A549 (cell line): ENCODE data around the gene BAIAP2L1. TPM values are rescaled to one million over a fixed set of nuclear protein-coding genes. Genes with fewer than 3 reads are reported as not detected.

Experiments used
- ATAC-seq, 2 experiments: fragments of 200-7000 bp in 1 of 2; fragments of >200 bp in 1 of 2; cut with Nextera tagmentation in 1 of 2; cut with Tn5 transposase in 1 of 2; 3 replicates each; pipeline versions ENCODE4 v1.8.0 to v1.9.1; 2018 to 2020; ENCODE audit warnings: mild to moderate bottlenecking in 1 of 2, moderate library complexity in 1 of 2
- CTCF ChIA-PET: fragments of 300-600 bp; sonication (Branson Sonifier 250); formaldehyde crosslinking; extraction: SDS; loops from one replicate; lab custom pipeline; 2021; ENCODE audit warnings: antibody characterized with exemption, inconsistent platforms; lab: Yijun Ruan, JAX
- POLR2A ChIA-PET: fragments of 350-600 bp; formaldehyde crosslinking; extraction: SDS; loops from one replicate; lab custom pipeline; 2021; ENCODE audit warnings: antibody characterized with exemption, inconsistent platforms; lab: Yijun Ruan, JAX
- DNase-seq, 2 experiments: peaks; one replicate each; pipeline versions ENCODE4 v3.0.0 to v3.0.0-alpha.2; 2011 to 2016; ENCODE audit warnings: low read depth in 1 of 2, low spot score in 1 of 2
- FAIRE-seq: peaks from 2 replicates; lab custom pipeline; 2011; peaks lifted over from hg19 to GRCh38; lab: Jason Lieb, UNC
- H3K27ac ChIP-seq, 2 experiments: fragments of >200 bp; sonication (Bioruptor Twin); formaldehyde crosslinking; 3 replicates each; pipeline ENCODE4 v1.5.1; 2016 to 2017
- H3K4me1 ChIP-seq: fragments of >200 bp; sonication (Bioruptor Twin); formaldehyde crosslinking; 3 replicates; pipeline ENCODE4 v1.6.1; 2016
- H3K4me2 ChIP-seq: fragments of >200 bp; sonication (Bioruptor Twin); formaldehyde crosslinking; 3 replicates; pipeline ENCODE4 v1.6.1; 2016
- H3K4me3 ChIP-seq: fragments of >200 bp; sonication (Bioruptor Twin); formaldehyde crosslinking; 3 replicates; pipeline ENCODE4 v1.5.1; 2016
- H3K9me3 ChIP-seq: fragments of >200 bp; sonication (Bioruptor Twin); formaldehyde crosslinking; 3 replicates; pipeline ENCODE4 v1.6.1; 2016
- BCL3 ChIP-seq: fragments of >200 bp; sonication (Bioruptor Twin); formaldehyde crosslinking; IDR thresholded peaks from 3 replicates; pipeline ENCODE4 v1.6.1; 2016
- CEBPB ChIP-seq, 2 experiments: fragments of >200 bp in 1 of 2; sonication (Bioruptor Twin) in 1 of 2; formaldehyde crosslinking in 1 of 2; IDR thresholded peaks; 2 replicates each; pipeline ENCODE4 v1.6.1; 2012 to 2016
- E2F6 ChIP-seq: IDR thresholded peaks from 2 replicates; pipeline ENCODE4 v1.6.1; 2012; ENCODE audit warnings: low read depth, borderline replicate concordance
- EHF ChIP-seq: fragments of 250-450 bp; sonication (Bioruptor Pico); IDR thresholded peaks from 2 replicates; pipeline ENCODE4 v1.5.0; 2020; ENCODE audit warnings: mild to moderate bottlenecking
- EHMT2 ChIP-seq: fragments of 200-600 bp; sonication (generic); IDR thresholded peaks from 2 replicates; pipeline ENCODE4 v1.6.1; 2016; ENCODE audit warnings: antibody characterized with exemption, low read depth, mild to moderate bottlenecking, moderate library complexity
- ELK1 ChIP-seq: fragments of 150-350 bp; IDR thresholded peaks from 2 replicates; pipeline ENCODE4 v1.6.1; 2014; ENCODE audit warnings: low read depth, mild to moderate bottlenecking, low read length
- FOSL2 ChIP-seq, 2 experiments: fragments of 450-650 bp in 1 of 2; fragments of >200 bp in 1 of 2; sonication (Bioruptor Twin) in 1 of 2; formaldehyde crosslinking; IDR thresholded peaks; 2 replicates each; pipeline versions ENCODE4 v1.5.0 to v1.6.1; 2016 to 2020; ENCODE audit warnings: mild to moderate bottlenecking in 1 of 2, moderate library complexity in 1 of 2
- HOXA7 ChIP-seq: fragments of 250-450 bp; sonication (Bioruptor Pico); IDR thresholded peaks from 2 replicates; pipeline ENCODE4 v1.5.0; 2020; ENCODE audit warnings: mild to moderate bottlenecking, moderate library complexity
- HOXB5 ChIP-seq: fragments of 250-450 bp; sonication (Bioruptor Pico); IDR thresholded peaks from 2 replicates; pipeline ENCODE4 v1.5.0; 2020; ENCODE audit warnings: mild to moderate bottlenecking, moderate library complexity
- KDM5A ChIP-seq: fragments of 200-600 bp; sonication (generic); IDR thresholded peaks from 2 replicates; pipeline ENCODE4 v1.6.1; 2016; ENCODE audit warnings: antibody characterized with exemption, mild to moderate bottlenecking
- MAFK ChIP-seq: fragments of 450-650 bp; IDR thresholded peaks from 2 replicates; pipeline ENCODE4 v1.6.1; 2014; ENCODE audit not compliant: partially characterized antibody
- MAX ChIP-seq: IDR thresholded peaks from 2 replicates; pipeline ENCODE4 v1.6.1; 2012
- NPAS2 ChIP-seq: fragments of 250-450 bp; sonication (Bioruptor Pico); IDR thresholded peaks from 2 replicates; pipeline ENCODE4 v1.8.0; 2022; ENCODE audit warnings: mild to moderate bottlenecking, moderate library complexity, borderline replicate concordance
- NR3C1 ChIP-seq: fragments of >200 bp; sonication (Bioruptor Twin); formaldehyde crosslinking; IDR thresholded peaks from 3 replicates; pipeline ENCODE4 v1.6.1; 2017
- PBX3 ChIP-seq: IDR thresholded peaks from 2 replicates; pipeline ENCODE4 v1.6.1; 2012
- PHF8 ChIP-seq: fragments of 200-600 bp; sonication (generic); IDR thresholded peaks from 2 replicates; pipeline ENCODE4 v1.6.1; 2016; ENCODE audit warnings: low read depth, mild to moderate bottlenecking, antibody characterized with exemption, moderate library complexity, borderline replicate concordance
- POLR2AphosphoS2 ChIP-seq: conservative IDR thresholded peaks from 2 replicates; pipeline ENCODE4 v1.6.1; 2012; ENCODE audit warnings: low read length, improper control_type of control experiment, inconsistent platforms
- RCOR1 ChIP-seq: fragments of 150-350 bp; IDR thresholded peaks from 2 replicates; pipeline ENCODE4 v1.6.1; 2014; ENCODE audit warnings: antibody characterized with exemption, low read length, low read depth
- REST ChIP-seq: fragments of 200-600 bp; sonication (generic); IDR thresholded peaks from 2 replicates; pipeline ENCODE4 v1.6.1; 2016; ENCODE audit warnings: antibody characterized with exemption, mild to moderate bottlenecking, moderate library complexity
- TP53 ChIP-seq: fragments of 250-450 bp; sonication (Bioruptor Pico); IDR thresholded peaks from 2 replicates; pipeline ENCODE4 v1.5.0; 2021; ENCODE audit warnings: mild to moderate bottlenecking, moderate library complexity
- USF2 ChIP-seq: fragments of 450-650 bp; IDR thresholded peaks from 2 replicates; pipeline ENCODE4 v1.6.1; 2014; ENCODE audit warnings: antibody characterized with exemption
- ZFP36 ChIP-seq: fragments of 450-650 bp; IDR thresholded peaks from 2 replicates; pipeline ENCODE4 v1.6.1; 2014; ENCODE audit warnings: borderline replicate concordance; ENCODE audit not compliant: partially characterized antibody
- ZSCAN20 ChIP-seq: fragments of 250-450 bp; sonication (Bioruptor Pico); IDR thresholded peaks from 2 replicates; pipeline ENCODE4 v1.8.0; 2022; ENCODE audit warnings: mild to moderate bottlenecking, moderate library complexity
- WGBS: methylation state at CpG from one replicate; pipeline ENCODE4 v1.1.6; 2017; ENCODE audit errors: missing lambda C conversion rate; 5-methylcytosine and 5-hydroxymethylcytosine counted together
- polyA plus RNA-seq, 4 experiments: library from polyadenylated mRNA; depleted of rRNA in 3 of 4; stranded (reverse); fragments of >200 nt; fragmentation: RNase III in 1 of 4; extraction: RNeasy Plus Mini Kit Qiagen cat#74134 plus additional on column Dnase treatment in 1 of 4; gene quantifications; 2 replicates in 3 of 4; 3 replicates in 1 of 4; pipeline ENCODE4 v1.2.3, GENCODE V29; 2011 to 2017

Gene BAIAP2L1
- polyA plus RNA-seq, 2 of the 4 experiments (the other 2 are of a cell fraction), result 39.4 to 89.3 TPM

- no peak for TF ChIP-seq REST
- peak; percentile 50 to 90; a peak in 2 of 4 replicates for TF ChIP-seq CEBPB (IDR thresholded peaks at IDR 0.05)
- TF ChIP-seq TP53 (CRISPR knock-in tag), result 0 out of 2 replicates have a peak, but pooled peaks have one; percentile 58
- peak; percentile 96 for TF ChIP-seq BCL3
- TF ChIP-seq E2F6, result peak; percentile 45; the same call in 1 of the 2 replicates
- TF ChIP-seq USF2, result no peak
- TF ChIP-seq NPAS2 (CRISPR knock-in tag), result no peak
- no peak for TF ChIP-seq KDM5A
- peak; percentile 100 for TF ChIP-seq FOSL2 (IDR thresholded peaks at IDR 0.05)
- TF ChIP-seq FOSL2 (CRISPR knock-in tag; IDR thresholded peaks at IDR 0.05), result peak; percentile 100
- TF ChIP-seq NR3C1, result no peak
- no peak for TF ChIP-seq PHF8
- no peak for TF ChIP-seq POLR2AphosphoS2
- peak; percentile 95 for TF ChIP-seq MAX
- TF ChIP-seq EHF, result no peak
- no peak for TF ChIP-seq EHMT2
- 0 out of 2 replicates have a peak, but pooled peaks have one; percentile 45 for TF ChIP-seq HOXA7 (CRISPR knock-in tag)
- no peak for TF ChIP-seq ELK1
- TF ChIP-seq ZFP36, result peak; percentile 59
- TF ChIP-seq, all 56 proteins: peak for 23
These were observed 17.9 kb upstream of the BAIAP2L1 start (continued) for GRCh38 chr7:98418636-98419315.

- 31% methylated on average over 7 of the region's 7 CpGs for WGBS
- peak; percentile 31 to 39 for ATAC-seq
- no peak for FAIRE-seq
- peak; percentile 58 to 73 for DNase-seq
- POLR2A ChIA-PET, result interaction anchor here (0.6 to 2.7 kb wide), 4 partner anchors 8 to 87 kb away, joined by 3 to 18 read pairs (median 8); partner anchors contain the start of gene BAIAP2L1
- TF ChIP-seq MAFK (peak; percentile 3), PBX3 (peak; percentile 63; the same call in 1 of the 2 replicates), ZSCAN20 (CRISPR knock-in tag) (0 out of 2 replicates have a peak, but pooled peaks have one; percentile 55), FOSL2 (IDR thresholded peaks at IDR 0.05) (no peak), FOSL2 (CRISPR knock-in tag; IDR thresholded peaks at IDR 0.05) (peak; percentile 40), MAX (no peak), RCOR1 (no peak), HOXB5 (CRISPR knock-in tag) (peak; percentile 89; the same call in 1 of the 2 replicates)
- peak overlapping the region; percentile 85 to 90 for H3K27ac ChIP-seq
- peaks cover 46% of the 10 kb centered on the region for H3K4me1 ChIP-seq
- H3K9me3 ChIP-seq, result no peaks in the 10 kb centered on the region; the same call in 2 of the 3 replicates
- peak overlapping the region; percentile 63 for H3K4me2 ChIP-seq
- CTCF ChIA-PET, result interaction anchor here (0.6 to 11.5 kb wide), 9 partner anchors 13 to 460 kb away, joined by 3 to 192 read pairs (median 9); partner anchors contain the start of genes BAIAP2L1 and TRRAP
- no peak overlapping the region for H3K4me3 ChIP-seq
These were observed 17.4 kb upstream of the BAIAP2L1 start for GRCh38 chr7:98418271-98418635.
